GM23338 (cell line): ENCODE measurements around the gene FAF1. TPM values are rescaled to one million over a fixed set of nuclear protein-coding genes. Genes with fewer than 3 reads are reported as not detected.

Source experiments
- ATAC-seq: fragments of 200-7000 bp; cut with Tn5 transposase; 3 replicates; pipeline ENCODE4 v1.9.1; 2020
- DNase-seq: peaks from one replicate; pipeline ENCODE4 v3.0.0-alpha.2; 2015; ENCODE audit warnings: low spot score
- H2AFZ ChIP-seq: fragments of 200-600 bp; sonication (generic); 2 replicates; pipeline ENCODE4 v1.8.0; 2016; ENCODE audit warnings: antibody characterized with exemption, mild to moderate bottlenecking, moderate library complexity
- H3F3A ChIP-seq: fragments of 200-600 bp; sonication (generic); replicated peaks from 2 replicates; pipeline ENCODE4 v1.8.0; 2017; ENCODE audit warnings: antibody characterized with exemption, mixed run types, low read depth
- H3K27ac ChIP-seq: fragments of 200-600 bp; sonication (generic); 2 replicates; pipeline ENCODE4 v1.6.1; 2016; ENCODE audit warnings: low read depth
- H3K27me3 ChIP-seq: fragments of 200-600 bp; sonication (generic); 2 replicates; pipeline ENCODE4 v1.8.0; 2016; ENCODE audit warnings: mild to moderate bottlenecking, mixed run types, moderate library complexity; ENCODE audit not compliant: insufficient read depth
- H3K36me3 ChIP-seq: fragments of 200-600 bp; sonication (generic); 2 replicates; pipeline ENCODE4 v1.8.0; 2016; ENCODE audit warnings: mild to moderate bottlenecking; ENCODE audit not compliant: insufficient read depth
- H3K4me1 ChIP-seq: fragments of 200-600 bp; sonication (generic); 2 replicates; pipeline ENCODE4 v1.8.0; 2016; ENCODE audit warnings: mild to moderate bottlenecking, moderate library complexity; ENCODE audit not compliant: insufficient read depth
- H3K4me2 ChIP-seq: fragments of 200-600 bp; sonication (generic); 2 replicates; pipeline ENCODE4 v1.7.1; 2017; ENCODE audit warnings: mixed run types
- H3K4me3 ChIP-seq: fragments of 200-600 bp; sonication (generic); 2 replicates; pipeline ENCODE4 v1.6.1; 2016; ENCODE audit warnings: mixed run types
- H3K79me2 ChIP-seq: fragments of 200-600 bp; sonication (generic); replicated peaks from 2 replicates; pipeline ENCODE4 v1.8.0; 2017; ENCODE audit warnings: mild to moderate bottlenecking; ENCODE audit not compliant: insufficient read depth
- H3K9me2 ChIP-seq: fragments of 200-600 bp; sonication (generic); 2 replicates; pipeline ENCODE4 v1.8.0; 2017; ENCODE audit not compliant: insufficient read depth
- H4K20me1 ChIP-seq: fragments of 200-600 bp; sonication (generic); replicated peaks from 2 replicates; pipeline ENCODE4 v1.8.0; 2017; ENCODE audit warnings: mild to moderate bottlenecking; ENCODE audit not compliant: insufficient read depth
- H3K27ac Mint-ChIP-seq: 2 replicates; pipeline ENCODE4 v1.8.0; 2020; ENCODE audit warnings: inconsistent platforms, mild to moderate bottlenecking, moderate library complexity, mixed read lengths
- H3K27me3 Mint-ChIP-seq: 3 replicates; pipeline ENCODE4 v1.8.0; 2022; ENCODE audit warnings: low read depth, mild to moderate bottlenecking, moderate library complexity, mixed read lengths, inconsistent platforms; ENCODE audit not compliant: insufficient read depth, poor library complexity
- H3K36me3 Mint-ChIP-seq: 3 replicates; pipeline ENCODE4 v1.8.0; 2021; ENCODE audit warnings: low read depth, mild to moderate bottlenecking, inconsistent platforms, moderate library complexity, mixed read lengths
- H3K4me1 Mint-ChIP-seq: 3 replicates; pipeline ENCODE4 v1.8.0; 2020; ENCODE audit warnings: mild to moderate bottlenecking, inconsistent platforms, mixed read lengths
- H3K4me3 Mint-ChIP-seq: 3 replicates; pipeline ENCODE4 v1.8.0; 2021; ENCODE audit warnings: moderate library complexity, mild to moderate bottlenecking, inconsistent platforms, mixed read lengths
- H3K9me3 Mint-ChIP-seq: 3 replicates; pipeline ENCODE4 v1.8.0; 2020; ENCODE audit warnings: moderate library complexity, mild to moderate bottlenecking, inconsistent platforms, mixed read lengths
- NANOG ChIP-seq: IDR thresholded peaks from 2 replicates; pipeline ENCODE4 v1.6.1; 2016; ENCODE audit warnings: antibody characterized with exemption, borderline replicate concordance
- REST ChIP-seq: IDR thresholded peaks from one replicate; pipeline ENCODE4 v1.6.1; 2018; ENCODE audit warnings: antibody characterized with exemption; ENCODE audit not compliant: unreplicated experiment
- ZNF114 ChIP-seq: fragments of 250-450 bp; sonication (Bioruptor Pico); IDR thresholded peaks from 2 replicates; pipeline ENCODE4 v1.5.0; 2020; ENCODE audit warnings: mild to moderate bottlenecking, moderate library complexity
- ZNF331 ChIP-seq: fragments of 250-450 bp; sonication (Bioruptor Pico); IDR thresholded peaks from 2 replicates; pipeline ENCODE4 v1.5.0; 2020; ENCODE audit warnings: low read depth, mild to moderate bottlenecking, moderate library complexity
- ZNF462 ChIP-seq: fragments of 250-450 bp; sonication (Bioruptor Pico); IDR thresholded peaks from 2 replicates; pipeline ENCODE4 v1.5.0; 2020; ENCODE audit warnings: mild to moderate bottlenecking, moderate library complexity
- polyA plus RNA-seq: library from polyadenylated mRNA; unstranded; fragments of >200 nt; fragmentation: Nextera tagmentation; extraction: Ambion mirVana; gene quantifications from 2 replicates; pipeline ENCODE4 v1.2.1, GENCODE V29; 2016
- total RNA-seq: library from RNA; depleted of rRNA; stranded (reverse); fragments of >200 nt; shearing (Covaris generic); gene quantifications from 2 replicates; pipeline ENCODE4 v1.2.3, GENCODE V29; 2014

The FAF1 gene
- total and polyA plus RNA-seq, 2 experiments from 2014 or later = 24.1 to 53.2 TPM

- Histone ChIP-seq H4K20me1 (no peaks in the 10 kb centered on the region; the same call in 1 of the 2 replicates), H3K4me2 (no peak overlapping the region), H3K79me2 (no peaks in the 10 kb centered on the region), H3K27me3 (no peaks in the 10 kb centered on the region), H2AFZ (no peak overlapping the region), H3K4me3 (no peak overlapping the region), H3K36me3 (no peaks in the 10 kb centered on the region), H3K9me2 (no peaks in the 10 kb centered on the region), H3K27ac (no peak overlapping the region), H3K4me1 (no peaks in the 10 kb centered on the region), H3F3A (no peaks in the 10 kb centered on the region)
- Mint-ChIP-seq H3K9me3 (no peaks in the 10 kb centered on the region), H3K27me3 (no peaks in the 10 kb centered on the region), H3K36me3 (no peaks in the 10 kb centered on the region), H3K27ac (no peak overlapping the region), H3K4me1 (no peaks in the 10 kb centered on the region; the same call in 1 of the 3 replicates), H3K4me3 (no peak overlapping the region)
- TF ChIP-seq NANOG = no peak
- TF ChIP-seq ZNF331 = no peak
- TF ChIP-seq ZNF462 (CRISPR knock-in tag) = no peak
- no peak for TF ChIP-seq ZNF114 (CRISPR knock-in tag)
- ATAC-seq (no peak), DNase-seq (no peak)
Observed at GRCh38 chr1:50447961-50448360, 512.1 kb downstream of the FAF1 start.

- no peaks in the 10 kb centered on the region; the same call in 1 of the 2 replicates for H3K36me3 ChIP-seq
- ATAC-seq = no peak
- no peaks in the 10 kb centered on the region for H3K79me2 ChIP-seq
- Mint-ChIP-seq H3K36me3 (no peaks in the 10 kb centered on the region; the same call in 2 of the 3 replicates), H3K4me3 (no peak overlapping the region), H3K27me3 (no peaks in the 10 kb centered on the region), H3K9me3 (no peaks in the 10 kb centered on the region), H3K4me1 (no peaks in the 10 kb centered on the region; the same call in 2 of the 3 replicates), H3K27ac (no peak overlapping the region)
- H3K4me3 ChIP-seq = no peak overlapping the region
- H3K4me2 ChIP-seq = no peak overlapping the region
- no peaks in the 10 kb centered on the region for H3F3A ChIP-seq
- no peaks in the 10 kb centered on the region for H4K20me1 ChIP-seq
- H3K4me1 ChIP-seq = no peaks in the 10 kb centered on the region
- DNase-seq = no peak
- no peak overlapping the region for H2AFZ ChIP-seq
- H3K27ac ChIP-seq = no peak overlapping the region
- H3K27me3 ChIP-seq = no peaks in the 10 kb centered on the region
- no peaks in the 10 kb centered on the region for H3K9me2 ChIP-seq
- no peak for TF ChIP-seq REST
Observed at GRCh38 chr1:50441183-50441582, 518.9 kb downstream of the FAF1 start.
